SK-N-SH (cell line): ENCODE results near the gene AUTS2. TPM values are rescaled to one million over a fixed set of nuclear protein-coding genes. Genes with fewer than 3 reads are reported as not detected.

Experiments
- CTCF ChIA-PET: fragments of 300-600, 350-600 bp; formaldehyde crosslinking; extraction: SDS; loops from one replicate; lab custom pipeline; 2021; lab: Yijun Ruan, JAX
- POLR2A ChIA-PET: fragments of 350-600 bp; sonication (Branson Sonifier 250); formaldehyde crosslinking; extraction: SDS; loops from one replicate; lab custom pipeline; 2020; ENCODE audit warnings: antibody characterized with exemption, inconsistent platforms; lab: Yijun Ruan, JAX
- DNase-seq: peaks from one replicate; pipeline ENCODE4 v3.0.0; 2012
- H2AFZ ChIP-seq: fragments of 200-600 bp; sonication (generic); 2 replicates; pipeline ENCODE4 v1.8.1; 2016; ENCODE audit warnings: antibody characterized with exemption, mild to moderate bottlenecking, low read depth
- H3F3A ChIP-seq: fragments of 200-600 bp; sonication (generic); replicated peaks from 2 replicates; pipeline ENCODE3; 2016; ENCODE audit warnings: antibody characterized with exemption, mild to moderate bottlenecking; ENCODE audit not compliant: insufficient read depth
- H3K27ac ChIP-seq, 2 experiments: fragments of 200-500 bp in 1 of 2; fragments of 200-600 bp in 1 of 2; sonication (Bioruptor generic) in 1 of 2; sonication (generic), shearing (Covaris generic) in 1 of 2; 2 replicates each; pipeline versions ENCODE4 v1.5.1 to v1.6.1; 2014 to 2016; ENCODE audit warnings: low read depth in 2 of 2, inconsistent platforms in 1 of 2, low read length in 1 of 2, mild to moderate bottlenecking in 1 of 2, mixed read lengths in 1 of 2
- H3K27me3 ChIP-seq: fragments of 200-600 bp; sonication (generic), shearing (Covaris generic); 2 replicates; pipeline ENCODE4 v1.6.1; 2016; ENCODE audit warnings: mixed run types; ENCODE audit not compliant: insufficient read depth
- H3K36me3 ChIP-seq, 2 experiments: fragments of 200-500 bp in 1 of 2; fragments of 200-600 bp in 1 of 2; sonication (Bioruptor generic) in 1 of 2; sonication (generic) in 1 of 2; replicated peaks in 1 of 2; 2 replicates each; pipeline versions ENCODE3 to v1.5.1; 2014 to 2016; ENCODE audit warnings: low read length in 1 of 2, mild to moderate bottlenecking in 1 of 2; ENCODE audit not compliant: insufficient read depth in 2 of 2, control insufficient read depth in 1 of 2
- H3K4me1 ChIP-seq, 2 experiments: fragments of 200-500 bp in 1 of 2; fragments of 200-600 bp in 1 of 2; sonication (Bioruptor generic) in 1 of 2; sonication (generic), shearing (Covaris generic) in 1 of 2; 2 replicates each; pipeline versions ENCODE4 v1.5.1 to v1.6.1; 2014 to 2016; ENCODE audit warnings: low read depth in 1 of 2, low read length in 1 of 2, mixed run types in 1 of 2; ENCODE audit not compliant: insufficient read depth in 2 of 2, control insufficient read depth in 1 of 2
- H3K4me2 ChIP-seq: fragments of 200-600 bp; sonication (generic), shearing (Covaris generic); 2 replicates; pipeline ENCODE4 v1.6.1; 2017; ENCODE audit warnings: mixed run types
- H3K4me3 ChIP-seq, 2 experiments: fragments of 200-500 bp in 1 of 2; fragments of 200-600 bp in 1 of 2; sonication (Bioruptor generic) in 1 of 2; sonication (generic), shearing (Covaris generic) in 1 of 2; 2 replicates each; pipeline versions ENCODE4 v1.5.1 to v1.8.1; 2014 to 2016; ENCODE audit warnings: low read depth in 2 of 2, inconsistent platforms in 1 of 2, low read length in 1 of 2, mild to moderate bottlenecking in 1 of 2, mixed read lengths in 1 of 2, moderate library complexity in 1 of 2
- H3K79me2 ChIP-seq: fragments of 200-600 bp; sonication (generic); 2 replicates; pipeline ENCODE4 v1.8.1; 2017; ENCODE audit warnings: mild to moderate bottlenecking; ENCODE audit not compliant: insufficient read depth
- H3K9ac ChIP-seq: fragments of 200-600 bp; sonication (generic); 2 replicates; pipeline ENCODE4 v1.6.1; 2017; ENCODE audit warnings: mixed run types
- H3K9me2 ChIP-seq: fragments of 200-600 bp; sonication (generic); 2 replicates; pipeline ENCODE4 v1.6.1; 2017; ENCODE audit warnings: mixed run types
- H3K9me3 ChIP-seq: fragments of 200-600 bp; sonication (generic); 2 replicates; pipeline ENCODE4 v1.6.1; 2017; ENCODE audit warnings: mixed run types, mild to moderate bottlenecking, moderate library complexity
- H4K20me1 ChIP-seq: fragments of 200-600 bp; sonication (generic); 2 replicates; pipeline ENCODE4 v1.6.1; 2017; ENCODE audit warnings: mild to moderate bottlenecking, mixed run types; ENCODE audit not compliant: insufficient read depth
- CHD2 ChIP-seq: fragments of 150-350 bp; IDR thresholded peaks from 2 replicates; pipeline ENCODE4 v1.6.1; 2018; ENCODE audit warnings: low read length; ENCODE audit not compliant: partially characterized antibody
- EZH2phosphoT487 ChIP-seq: fragments of 200-600 bp; sonication (generic); IDR thresholded peaks from 2 replicates; pipeline ENCODE4 v1.6.1; 2017; ENCODE audit warnings: low read depth, mixed run types, mild to moderate bottlenecking, antibody characterized with exemption, moderate library complexity, borderline replicate concordance
- FOSL2 ChIP-seq: IDR thresholded peaks from 2 replicates; pipeline ENCODE4 v1.4.0; 2012; ENCODE audit warnings: low read depth, mild to moderate bottlenecking, moderate library complexity, borderline replicate concordance
- FOXJ3 ChIP-seq: sonication (generic); formaldehyde crosslinking; IDR thresholded peaks from 2 replicates; pipeline ENCODE4 v1.5.1; 2020; ENCODE audit warnings: mild to moderate bottlenecking, missing genetic modification reagents
- FOXM1 ChIP-seq: IDR thresholded peaks from 2 replicates; pipeline ENCODE4 v1.4.0; 2012; ENCODE audit warnings: low read depth, mild to moderate bottlenecking
- GABPA ChIP-seq: IDR thresholded peaks from 2 replicates; pipeline ENCODE4 v1.4.0; 2012; ENCODE audit warnings: low read depth, mild to moderate bottlenecking
- GATA2 ChIP-seq: sonication (generic); formaldehyde crosslinking; IDR thresholded peaks from 2 replicates; pipeline ENCODE4 v1.5.0; 2020; ENCODE audit warnings: mild to moderate bottlenecking, missing genetic modification reagents
- IRF3 ChIP-seq: fragments of 150-350 bp; IDR thresholded peaks from 2 replicates; pipeline ENCODE4 v1.6.1; 2016; ENCODE audit warnings: mild to moderate bottlenecking, low read depth, low read length
- MAX ChIP-seq: IDR thresholded peaks from 2 replicates; pipeline ENCODE4 v1.4.0; 2012; ENCODE audit warnings: low read depth
- NRF1 ChIP-seq: IDR thresholded peaks from 2 replicates; pipeline ENCODE4 v1.6.1; 2012; ENCODE audit warnings: low read depth, mild to moderate bottlenecking, low read length
- RAD21 ChIP-seq: IDR thresholded peaks from 2 replicates; pipeline ENCODE4 v1.6.1; 2012; ENCODE audit warnings: mild to moderate bottlenecking, low read length
- RCOR1 ChIP-seq: fragments of 150-350 bp; IDR thresholded peaks from 2 replicates; pipeline ENCODE4 v1.6.1; 2017; ENCODE audit warnings: antibody characterized with exemption, low read length
- RXRA ChIP-seq: IDR thresholded peaks from 2 replicates; pipeline ENCODE4 v1.4.0; 2012; ENCODE audit warnings: low read depth, mild to moderate bottlenecking, borderline replicate concordance
- SIN3A ChIP-seq: IDR thresholded peaks from 2 replicates; pipeline ENCODE4 v1.6.1; 2012; ENCODE audit warnings: low read depth, mild to moderate bottlenecking, low read length, moderate library complexity, borderline replicate concordance
- TAF1 ChIP-seq: IDR thresholded peaks from 2 replicates; pipeline ENCODE4 v1.6.1; 2012; ENCODE audit warnings: low read depth, mild to moderate bottlenecking, low read length, moderate library complexity, borderline replicate concordance
- TEAD4 ChIP-seq: IDR thresholded peaks from 2 replicates; pipeline ENCODE4 v1.4.0; 2012; ENCODE audit warnings: mild to moderate bottlenecking, borderline replicate concordance; ENCODE audit not compliant: insufficient read depth
- USF1 ChIP-seq: IDR thresholded peaks from 2 replicates; pipeline ENCODE4 v1.4.0; 2012; ENCODE audit warnings: low read depth, borderline replicate concordance
- USF2 ChIP-seq: fragments of 150-350 bp; IDR thresholded peaks from 2 replicates; pipeline ENCODE4 v1.6.1; 2017; ENCODE audit warnings: antibody characterized with exemption, low read length, low read depth, borderline replicate concordance
- YY1 ChIP-seq: IDR thresholded peaks from 2 replicates; pipeline ENCODE4 v1.4.0; 2012; ENCODE audit warnings: low read depth, mild to moderate bottlenecking
- WGBS: methylation state at CpG from one replicate; pipeline ENCODE4 v1.1.6; 2017; ENCODE audit warnings: low lambda C conversion rate; 5-methylcytosine and 5-hydroxymethylcytosine counted together
- polyA plus RNA-seq, 3 experiments: library from polyadenylated mRNA; depleted of rRNA; stranded (reverse); fragments of >200 nt; gene quantifications; 2 replicates each; pipeline ENCODE4 v1.2.3, GENCODE V29; 2012
- TF ChIP-seq, protein P1 (sequence below): IDR thresholded peaks from 2 replicates; pipeline ENCODE4; 2012

Gene AUTS2
- polyA plus RNA-seq, 1 of the 3 experiments (the other 2 are of a cell fraction), result 15.6 TPM

- Histone ChIP-seq H3K9me3 (no peaks in the 10 kb centered on the region), H3K9me2 (no peaks in the 10 kb centered on the region)
- CTCF ChIA-PET, result interaction anchor here (0.6 to 2.4 kb wide), 3 partner anchors 15 to 176 kb away, joined by 3 to 5 read pairs (median 4); no protein-coding TSS in a partner anchor
These were observed 242.0 kb downstream of the AUTS2 start for GRCh38 chr7:69840248-69840647.

More at GRCh38 chr7:69840248-69840647, 242.0 kb downstream of the AUTS2 start:
- no peak for DNase-seq
- TF ChIP-seq YY1 (no peak), NRF1 (no peak), RAD21 (no peak), USF1 (no peak), FOXJ3 (CRISPR knock-in tag) (no peak), GATA2 (CRISPR knock-in tag) (no peak), RXRA (no peak), FOSL2 (no peak), GABPA (no peak), CHD2 (no peak), EZH2phosphoT487 (no peak), TEAD4 (no peak), RCOR1 (no peak), IRF3 (no peak), USF2 (no peak), SIN3A (no peak), MAX (no peak), FOXM1 (no peak), TAF1 (no peak)
- TF ChIP-seq, protein P1, sequence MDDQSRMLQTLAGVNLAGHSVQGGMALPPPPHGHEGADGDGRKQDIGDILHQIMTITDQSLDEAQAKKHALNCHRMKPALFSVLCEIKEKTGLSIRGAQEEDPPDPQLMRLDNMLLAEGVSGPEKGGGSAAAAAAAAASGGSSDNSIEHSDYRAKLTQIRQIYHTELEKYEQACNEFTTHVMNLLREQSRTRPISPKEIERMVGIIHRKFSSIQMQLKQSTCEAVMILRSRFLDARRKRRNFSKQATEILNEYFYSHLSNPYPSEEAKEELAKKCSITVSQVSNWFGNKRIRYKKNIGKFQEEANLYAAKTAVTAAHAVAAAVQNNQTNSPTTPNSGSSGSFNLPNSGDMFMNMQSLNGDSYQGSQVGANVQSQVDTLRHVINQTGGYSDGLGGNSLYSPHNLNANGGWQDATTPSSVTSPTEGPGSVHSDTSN, result no peak
- 84% methylated on average over 3 of the region's 3 CpGs for WGBS
- Histone ChIP-seq H3K4me2 (no peak overlapping the region), H3K79me2 (0 out of 2 replicates have a peak, but pooled peaks cover 4% of the 10 kb centered on the region), H3K4me3 (no peak overlapping the region), H3K36me3 (no peaks in the 10 kb centered on the region), H3K4me1 (peaks cover 18 to 23% of the 10 kb centered on the region in 2 experiments), H4K20me1 (no peaks in the 10 kb centered on the region), H3K9ac (no peak overlapping the region), H2AFZ (no peak overlapping the region), H3K27me3 (no peaks in the 10 kb centered on the region), H3K27ac (no peak overlapping the region), H3F3A (no peaks in the 10 kb centered on the region)
- POLR2A ChIA-PET, result no interaction called here
